Measurements from ENCODE around the gene RNF180. TPM values are rescaled to one million over a fixed set of nuclear protein-coding genes. Genes with fewer than 3 reads are reported as not detected.

RNF180 gene
- total and polyA plus RNA-seq, 2 donors (not counting 3 experiments of a cell fraction or from before 2014, with no cell fraction given), result 0.62 to 5.6 TPM

DNA sequence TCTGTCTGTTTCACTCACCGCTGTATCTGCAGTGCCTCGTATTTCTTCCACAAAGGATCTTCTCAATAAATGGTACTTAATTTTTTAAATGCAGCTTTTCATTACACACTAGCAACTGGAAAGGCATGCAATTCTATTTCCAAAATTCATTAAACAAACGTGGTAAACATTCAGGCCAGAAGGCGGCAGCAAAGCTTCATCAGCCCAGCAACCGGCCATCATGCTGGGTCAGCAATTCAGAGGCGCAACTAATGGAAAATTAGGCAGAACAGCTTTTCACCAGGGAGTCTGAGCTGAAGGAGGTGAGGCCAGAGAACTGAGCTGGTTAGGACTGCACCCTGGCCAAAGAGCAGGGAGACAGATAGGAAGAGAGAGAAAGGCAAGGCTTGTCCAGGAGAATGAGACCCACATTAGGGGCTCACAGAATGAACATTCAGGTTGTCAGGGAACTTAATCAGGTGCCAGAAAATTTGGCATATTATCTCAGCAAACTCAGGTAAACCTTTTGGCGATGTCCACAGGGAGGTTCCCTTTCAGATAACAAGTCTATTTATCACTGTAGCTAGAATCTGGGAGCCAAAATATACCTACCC, 17.7 kb upstream of the RNF180 start:
- POLR2A ChIA-PET, result no interaction called here
- dilution Hi-C loops (cut with MboI; ENCODE audit: extremely low pct_ligation_motif_present, low sequenced_read_pairs) (no loop called here), intact Hi-C loops (cut with micrococcal nuclease) (loop anchor here (1.0 kb wide), 2 partner anchors 60 to 464 kb away; no protein-coding TSS in a partner anchor)
- peak; percentile 84 for FAIRE-seq
- Histone ChIP-seq H3K27me3 (ENCODE audit: control insufficient read depth in 2 of 2, insufficient read depth in 2 of 2, low read length in 2 of 2) (peaks cover 0 to 6% of the 10 kb centered on the region in 2 experiments), H2AFZ (ENCODE audit: low read depth, low read length) (no peak overlapping the region), H3K79me2 (ENCODE audit: control insufficient read depth, insufficient read depth, low read length) (no peaks in the 10 kb centered on the region), H3K36me3 (ENCODE audit: control insufficient read depth in 2 of 2, extremely low read depth in 1 of 2, insufficient read depth in 2 of 2, low read length in 2 of 2) (no peaks in the 10 kb centered on the region), H3K4me1 (ENCODE audit: control insufficient read depth, extremely low read depth, insufficient read depth, low read length) (peaks cover 6% of the 10 kb centered on the region), H3K4me2 (ENCODE audit: insufficient read depth, low read length) (no peak overlapping the region), H4K20me1 (replicated peaks; ENCODE audit: control insufficient read depth, extremely low read depth, insufficient read depth, low read length) (no peaks in the 10 kb centered on the region), H3K27ac (ENCODE audit: insufficient read depth, low read depth, low read length) (no peak overlapping the region), H3K9me1 (replicated peaks; ENCODE audit: control insufficient read depth, extremely low read depth, insufficient read depth, low read length) (no peaks in the 10 kb centered on the region), H3K9ac (replicated peaks; ENCODE audit: extremely low read depth, insufficient read depth, low read length) (no peak overlapping the region), H3K4me3 (replicated peaks in 1 of 3; ENCODE audit: insufficient read depth in 1 of 3, low read depth in 1 of 3, low read length in 3 of 3) (no peak overlapping the region), H3K9me3 (replicated peaks; ENCODE audit: control insufficient read depth, insufficient read depth, low read length) (no peaks in the 10 kb centered on the region)
- CTCF ChIA-PET, result interaction anchor here (0.7 to 4.9 kb wide), 29 partner anchors 9 to 1441 kb away, joined by 3 to 103 read pairs (median 5); partner anchors contain the start of genes RGS7BP and RNF180
- TF ChIP-seq, protein P1, sequence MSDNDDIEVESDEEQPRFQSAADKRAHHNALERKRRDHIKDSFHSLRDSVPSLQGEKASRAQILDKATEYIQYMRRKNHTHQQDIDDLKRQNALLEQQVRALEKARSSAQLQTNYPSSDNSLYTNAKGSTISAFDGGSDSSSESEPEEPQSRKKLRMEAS (IDR thresholded peaks at IDR 0.05; ENCODE audit: insufficient read depth, insufficient read length), result no peak
- TF ChIP-seq, protein P2, sequence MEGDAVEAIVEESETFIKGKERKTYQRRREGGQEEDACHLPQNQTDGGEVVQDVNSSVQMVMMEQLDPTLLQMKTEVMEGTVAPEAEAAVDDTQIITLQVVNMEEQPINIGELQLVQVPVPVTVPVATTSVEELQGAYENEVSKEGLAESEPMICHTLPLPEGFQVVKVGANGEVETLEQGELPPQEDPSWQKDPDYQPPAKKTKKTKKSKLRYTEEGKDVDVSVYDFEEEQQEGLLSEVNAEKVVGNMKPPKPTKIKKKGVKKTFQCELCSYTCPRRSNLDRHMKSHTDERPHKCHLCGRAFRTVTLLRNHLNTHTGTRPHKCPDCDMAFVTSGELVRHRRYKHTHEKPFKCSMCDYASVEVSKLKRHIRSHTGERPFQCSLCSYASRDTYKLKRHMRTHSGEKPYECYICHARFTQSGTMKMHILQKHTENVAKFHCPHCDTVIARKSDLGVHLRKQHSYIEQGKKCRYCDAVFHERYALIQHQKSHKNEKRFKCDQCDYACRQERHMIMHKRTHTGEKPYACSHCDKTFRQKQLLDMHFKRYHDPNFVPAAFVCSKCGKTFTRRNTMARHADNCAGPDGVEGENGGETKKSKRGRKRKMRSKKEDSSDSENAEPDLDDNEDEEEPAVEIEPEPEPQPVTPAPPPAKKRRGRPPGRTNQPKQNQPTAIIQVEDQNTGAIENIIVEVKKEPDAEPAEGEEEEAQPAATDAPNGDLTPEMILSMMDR (IDR thresholded peaks at IDR 0.05; ENCODE audit: extremely low read depth in 1 of 2, insufficient read depth in 1 of 2, low read depth in 1 of 2, low read length in 2 of 2), result peak; percentile 70 to 73
- no TSS peak for BruUV-seq (replicated peaks)
- peak; percentile 60 for DNase-seq (ENCODE audit: low read depth, low spot score)

DNA sequence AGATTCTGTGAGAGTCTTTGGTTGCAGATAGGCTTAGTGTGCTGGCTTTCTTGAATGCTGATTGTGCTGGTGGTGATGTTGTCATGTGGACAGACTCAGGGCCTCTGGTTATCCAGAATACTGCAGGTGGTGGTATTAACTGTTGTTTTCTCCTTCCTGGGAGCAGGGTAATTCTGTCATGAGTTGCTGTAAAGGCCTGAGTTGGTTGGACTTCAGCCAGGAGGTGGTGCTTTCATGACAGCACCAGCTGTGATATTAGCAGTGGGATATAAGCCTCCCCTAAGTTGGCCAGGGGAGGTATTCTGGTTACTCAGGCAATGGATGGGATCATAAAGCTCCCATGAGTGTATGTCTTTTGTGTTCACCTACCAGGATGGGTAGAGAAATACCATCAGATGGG, 16.4 kb upstream of the RNF180 start:
- Histone ChIP-seq H3K9ac (replicated peaks; ENCODE audit: extremely low read depth, insufficient read depth, low read length) (no peak overlapping the region), H3K9me3 (replicated peaks; ENCODE audit: control insufficient read depth, insufficient read depth, low read length) (no peaks in the 10 kb centered on the region), H3K9me1 (replicated peaks; ENCODE audit: control insufficient read depth, extremely low read depth, insufficient read depth, low read length) (no peaks in the 10 kb centered on the region), H3K36me3 (ENCODE audit: control insufficient read depth in 2 of 2, extremely low read depth in 1 of 2, insufficient read depth in 2 of 2, low read length in 2 of 2) (no peaks in the 10 kb centered on the region), H4K20me1 (replicated peaks; ENCODE audit: control insufficient read depth, extremely low read depth, insufficient read depth, low read length) (no peaks in the 10 kb centered on the region), H3K4me2 (ENCODE audit: insufficient read depth, low read length) (no peak overlapping the region), H3K4me3 (replicated peaks in 1 of 3; ENCODE audit: insufficient read depth in 1 of 3, low read depth in 1 of 3, low read length in 3 of 3) (no peak overlapping the region), H3K79me2 (ENCODE audit: control insufficient read depth, insufficient read depth, low read length) (no peaks in the 10 kb centered on the region), H3K27ac (ENCODE audit: insufficient read depth, low read depth, low read length) (no peak overlapping the region), H2AFZ (ENCODE audit: low read depth, low read length) (no peak overlapping the region), H3K27me3 (ENCODE audit: control insufficient read depth in 2 of 2, insufficient read depth in 2 of 2, low read length in 2 of 2) (peaks cover 0 to 8% of the 10 kb centered on the region in 2 experiments), H3K4me1 (ENCODE audit: control insufficient read depth, extremely low read depth, insufficient read depth, low read length) (peaks cover 6% of the 10 kb centered on the region)
- no peak for DNase-seq (ENCODE audit: low read depth, low spot score)
- POLR2A ChIA-PET, result no interaction called here
- no peak for FAIRE-seq
- intact Hi-C loops (cut with micrococcal nuclease) (no loop called here), dilution Hi-C loops (cut with MboI; ENCODE audit: extremely low pct_ligation_motif_present, low sequenced_read_pairs) (no loop called here)
- BruUV-seq (replicated peaks), result no TSS peak
- CTCF ChIA-PET, result interaction anchor here (1.1 to 1.9 kb wide), 4 partner anchors 57 to 463 kb away, joined by 4 to 9 read pairs (median 4); no protein-coding TSS in a partner anchor
- TF ChIP-seq POLR2AphosphoS5 (IDR thresholded peaks at IDR 0.05; ENCODE audit: insufficient read depth, low read depth, low read length) (no peak), JUN (IDR thresholded peaks at IDR 0.05; ENCODE audit: borderline replicate concordance, insufficient read depth, insufficient read length, low read depth) (no peak), EZH2 (IDR thresholded peaks at IDR 0.05; ENCODE audit: borderline replicate concordance, low read depth, low read length, severe bottlenecking) (no peak), POLR2A (IDR thresholded peaks at IDR 0.05; ENCODE audit: low read depth, low read length) (no peak), MYC (IDR thresholded peaks at IDR 0.05; ENCODE audit: low read depth, low read length) (no peak), GATA2 (IDR thresholded peaks at IDR 0.05; ENCODE audit: insufficient read depth, insufficient read length, low read depth, low read length) (no peak), FOS (IDR thresholded peaks at IDR 0.05; ENCODE audit: borderline replicate concordance, insufficient read depth, low read length) (no peak)
- TF ChIP-seq, protein P1 (IDR thresholded peaks at IDR 0.05; ENCODE audit: insufficient read depth, insufficient read length), result no peak
- TF ChIP-seq, protein P2 (IDR thresholded peaks at IDR 0.05; ENCODE audit: extremely low read depth in 1 of 2, insufficient read depth in 1 of 2, low read depth in 1 of 2, low read length in 2 of 2), result no peak

All from endothelial cell of umbilical vein (primary cell).